Mesendoderm (in vitro differentiated cells): Measurements from ENCODE around the gene SPEM2.

ENCODE experiments used
- DNase-seq: peaks from one replicate; pipeline ENCODE4 v3.0.0; 2013
- H2AK5ac ChIP-seq: 2 replicates; pipeline ENCODE4 v1.6.1; 2013; ENCODE audit warnings: low read length, inconsistent platforms
- H2BK120ac ChIP-seq: 2 replicates; pipeline ENCODE4 v1.6.1; 2013; ENCODE audit warnings: low read depth, mild to moderate bottlenecking, low read length, moderate library complexity, mixed read lengths
- H2BK15ac ChIP-seq: replicated peaks from 2 replicates; pipeline ENCODE4 v1.6.1; 2013; ENCODE audit warnings: low read depth, mild to moderate bottlenecking, moderate library complexity
- H2BK5ac ChIP-seq: 2 replicates; pipeline ENCODE4 v1.6.1; 2013; ENCODE audit warnings: low read length, inconsistent platforms
- H3K18ac ChIP-seq: 2 replicates; pipeline ENCODE4 v1.6.1; 2013; ENCODE audit warnings: mild to moderate bottlenecking, low read length, mixed read lengths
- H3K23ac ChIP-seq: one replicate; pipeline ENCODE4 v1.6.1; 2013; ENCODE audit warnings: low read length
- H3K27ac ChIP-seq: 2 replicates; pipeline ENCODE4 v1.5.1; 2013; ENCODE audit warnings: low read depth, mild to moderate bottlenecking, inconsistent platforms, low read length, moderate library complexity
- H3K27me3 ChIP-seq: 2 replicates; pipeline ENCODE4 v1.6.1; 2013; ENCODE audit warnings: low read length, control low read depth, mild to moderate bottlenecking, inconsistent platforms; ENCODE audit not compliant: insufficient read depth, poor library complexity
- H3K36me3 ChIP-seq: 2 replicates; pipeline ENCODE4 v1.6.1; 2013; ENCODE audit warnings: low read length, inconsistent platforms; ENCODE audit not compliant: control insufficient read depth, insufficient read depth
- H3K4ac ChIP-seq: one replicate; pipeline ENCODE4 v1.6.1; 2013; ENCODE audit warnings: low read depth, mild to moderate bottlenecking, low read length, moderate library complexity
- H3K4me1 ChIP-seq: 2 replicates; pipeline ENCODE4 v1.6.1; 2013; ENCODE audit warnings: low read depth, low read length, inconsistent platforms; ENCODE audit not compliant: control insufficient read depth
- H3K4me2 ChIP-seq: 2 replicates; pipeline ENCODE4 v1.6.1; 2013; ENCODE audit warnings: low read length
- H3K4me3 ChIP-seq: 2 replicates; pipeline ENCODE4 v1.5.1; 2013; ENCODE audit warnings: mild to moderate bottlenecking, low read length
- H3K56ac ChIP-seq: one replicate; pipeline ENCODE4 v1.6.1; 2013; ENCODE audit warnings: low read length
- H3K79me1 ChIP-seq: 2 replicates; pipeline ENCODE4 v1.6.1; 2013; ENCODE audit warnings: low read length, inconsistent platforms
- H3K79me2 ChIP-seq: 2 replicates; pipeline ENCODE4 v1.6.1; 2013; ENCODE audit warnings: mild to moderate bottlenecking, low read length; ENCODE audit not compliant: control insufficient read depth, insufficient read depth
- H3K9ac ChIP-seq: 2 replicates; pipeline ENCODE4 v1.6.1; 2013; ENCODE audit warnings: low read length, inconsistent platforms
- H4K5ac ChIP-seq: one replicate; pipeline ENCODE4 v1.6.1; 2013; ENCODE audit warnings: low read length
- H4K8ac ChIP-seq: one replicate; pipeline ENCODE4 v1.6.1; 2013; ENCODE audit warnings: low read depth, mild to moderate bottlenecking, control low read depth, low read length, moderate library complexity
- WGBS: extraction: QIAGEN DNeasy Blood & Tissue Kit; methylation state at CpG from one replicate; pipeline ENCODE4 v1.1.7; 2013; ENCODE audit warnings: low lambda C conversion rate, missing lambda C conversion rate; ENCODE audit not compliant: insufficient coverage; ENCODE audit errors: extremely low coverage; 5-methylcytosine and 5-hydroxymethylcytosine counted together

Gene SPEM2

DNA sequence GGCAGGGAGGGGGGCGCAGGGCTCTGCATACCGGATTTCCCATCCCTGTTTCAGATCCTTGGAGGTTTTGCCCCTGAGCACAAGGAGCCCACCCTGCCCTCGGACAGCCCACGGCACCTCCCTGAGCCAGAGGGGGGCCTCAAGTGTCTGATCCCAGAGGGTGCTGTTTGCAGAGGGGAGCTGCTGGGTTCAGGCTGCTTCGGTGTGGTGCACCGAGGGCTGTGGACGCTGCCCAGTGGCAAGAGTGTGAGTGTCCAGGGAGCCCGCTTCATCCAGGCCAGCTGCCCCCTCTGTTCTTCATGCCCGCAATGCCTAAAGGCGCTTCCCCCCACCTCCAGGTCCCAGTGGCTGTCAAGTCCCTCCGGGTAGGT lies 42.1 kb upstream of the SPEM2 start:
- no peaks in the 10 kb centered on the region for H3K27me3 ChIP-seq
- no peak overlapping the region for H4K8ac ChIP-seq
- no peak overlapping the region for H3K23ac ChIP-seq
- no peak for DNase-seq
- no peaks in the 10 kb centered on the region for H3K79me1 ChIP-seq
- no peak overlapping the region for H3K4me3 ChIP-seq
- H3K56ac ChIP-seq, result no peak overlapping the region
- H3K18ac ChIP-seq, result no peak overlapping the region
- H3K79me2 ChIP-seq, result no peaks in the 10 kb centered on the region
- no peak overlapping the region for H3K4me2 ChIP-seq
- no peak overlapping the region for H3K4ac ChIP-seq
- H2AK5ac ChIP-seq, result no peak overlapping the region
- H3K9ac ChIP-seq, result no peak overlapping the region
- no peak overlapping the region for H2BK5ac ChIP-seq
- H2BK120ac ChIP-seq, result no peak overlapping the region
- H3K27ac ChIP-seq, result no peak overlapping the region
- no peak overlapping the region for H2BK15ac ChIP-seq
- H3K4me1 ChIP-seq, result peaks cover 2% of the 10 kb centered on the region
- WGBS, result no CpG with 5 or more reads among the region's 11 CpGs
- no peak overlapping the region for H4K5ac ChIP-seq
- no peaks in the 10 kb centered on the region for H3K36me3 ChIP-seq

DNA sequence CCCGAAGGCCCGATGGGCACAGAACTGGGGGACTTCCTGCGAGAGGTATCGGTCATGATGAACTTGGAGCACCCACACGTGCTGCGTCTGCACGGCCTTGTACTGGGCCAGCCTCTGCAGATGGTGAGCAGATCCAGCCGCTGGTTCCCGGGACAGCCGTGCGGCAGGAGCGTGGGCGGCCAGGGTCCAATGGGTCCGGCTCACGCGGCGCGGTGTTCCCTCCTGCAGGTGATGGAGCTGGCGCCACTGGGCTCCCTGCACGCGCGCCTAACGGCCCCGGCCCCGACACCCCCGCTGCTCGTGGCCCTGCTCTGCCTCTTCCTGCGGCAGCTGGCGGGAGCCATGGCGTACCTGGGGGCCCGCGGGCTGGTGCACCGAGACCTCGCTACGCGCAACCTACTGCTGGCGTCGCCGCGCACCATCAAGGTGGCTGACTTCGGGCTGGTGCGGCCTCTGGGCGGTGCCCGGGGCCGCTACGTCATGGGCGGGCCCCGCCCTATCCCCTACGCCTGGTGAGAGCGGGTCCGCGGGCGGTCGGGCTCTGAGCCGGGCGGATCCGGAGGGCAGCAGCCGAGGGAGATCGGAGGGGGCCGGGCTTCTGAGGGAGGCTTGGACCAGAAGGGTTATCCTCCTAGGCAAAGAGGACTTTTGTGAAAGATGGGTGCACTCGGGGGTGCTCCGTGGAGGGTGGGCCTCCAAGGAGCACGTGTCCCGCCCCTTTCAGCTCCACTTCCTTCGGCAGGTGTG lies 41.5 kb upstream of the SPEM2 start:
- no peaks in the 10 kb centered on the region for H3K27me3 ChIP-seq
- H3K36me3 ChIP-seq, result no peaks in the 10 kb centered on the region
- H3K4me3 ChIP-seq, result peak overlapping the region; percentile 38
- H3K79me2 ChIP-seq, result no peaks in the 10 kb centered on the region
- H3K18ac ChIP-seq, result no peak overlapping the region
- H4K8ac ChIP-seq, result no peak overlapping the region
- H3K56ac ChIP-seq, result peak overlapping the region; percentile 84
- H2BK120ac ChIP-seq, result no peak overlapping the region
- no peak overlapping the region for H3K4ac ChIP-seq
- H3K79me1 ChIP-seq, result no peaks in the 10 kb centered on the region
- H2AK5ac ChIP-seq, result no peak overlapping the region
- H2BK15ac ChIP-seq, result no peak overlapping the region
- no CpG with 5 or more reads among the region's 65 CpGs for WGBS
- peak overlapping the region; percentile 60 for H3K9ac ChIP-seq
- H4K5ac ChIP-seq, result no peak overlapping the region
- peak overlapping the region; percentile 69 for H3K4me2 ChIP-seq
- H3K4me1 ChIP-seq, result peaks cover 2% of the 10 kb centered on the region
- H3K27ac ChIP-seq, result no peak overlapping the region
- no peak overlapping the region for H3K23ac ChIP-seq
- peak; percentile 80 for DNase-seq
- no peak overlapping the region for H2BK5ac ChIP-seq

DNA sequence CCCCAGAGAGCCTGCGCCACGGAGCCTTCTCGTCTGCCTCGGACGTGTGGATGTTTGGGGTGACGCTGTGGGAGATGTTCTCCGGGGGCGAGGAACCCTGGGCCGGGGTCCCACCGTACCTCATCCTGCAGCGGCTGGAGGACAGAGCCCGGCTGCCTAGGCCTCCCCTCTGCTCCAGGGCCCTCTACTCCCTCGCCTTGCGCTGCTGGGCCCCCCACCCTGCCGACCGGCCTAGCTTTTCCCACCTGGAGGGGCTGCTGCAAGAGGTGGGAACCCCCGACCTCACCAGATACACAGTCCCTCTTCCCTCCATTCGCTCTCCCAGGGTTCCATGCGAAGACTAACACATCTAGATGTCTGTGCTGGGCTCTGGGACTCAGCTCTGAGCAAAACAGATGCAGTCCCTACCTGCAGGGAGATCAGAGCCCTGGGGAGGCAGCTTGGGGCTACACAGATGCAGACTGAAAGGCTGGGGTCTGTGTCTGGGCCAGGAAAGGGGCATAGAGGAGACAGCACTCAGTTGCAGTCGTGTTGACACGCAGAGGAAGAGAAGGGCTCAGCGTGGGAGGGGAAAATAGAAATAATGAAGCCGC lies 40.8 kb upstream of the SPEM2 start:
- Histone ChIP-seq H4K5ac (no peak overlapping the region), H3K4ac (no peak overlapping the region), H3K4me2 (peak overlapping the region; percentile 69), H3K36me3 (no peaks in the 10 kb centered on the region), H3K18ac (no peak overlapping the region), H3K9ac (peak overlapping the region; percentile 60), H3K79me2 (no peaks in the 10 kb centered on the region), H4K8ac (no peak overlapping the region), H3K4me1 (peaks cover 2% of the 10 kb centered on the region), H3K56ac (peak overlapping the region; percentile 84), H2BK5ac (no peak overlapping the region), H3K27me3 (no peaks in the 10 kb centered on the region), H3K27ac (no peak overlapping the region), H3K23ac (peak overlapping the region; percentile 83), H3K79me1 (no peaks in the 10 kb centered on the region), H3K4me3 (peak overlapping the region; percentile 38), H2AK5ac (no peak overlapping the region), H2BK15ac (no peak overlapping the region), H2BK120ac (no peak overlapping the region)
- DNase-seq, result peak; percentile 15
- WGBS, result no CpG with 5 or more reads among the region's 23 CpGs

DNA sequence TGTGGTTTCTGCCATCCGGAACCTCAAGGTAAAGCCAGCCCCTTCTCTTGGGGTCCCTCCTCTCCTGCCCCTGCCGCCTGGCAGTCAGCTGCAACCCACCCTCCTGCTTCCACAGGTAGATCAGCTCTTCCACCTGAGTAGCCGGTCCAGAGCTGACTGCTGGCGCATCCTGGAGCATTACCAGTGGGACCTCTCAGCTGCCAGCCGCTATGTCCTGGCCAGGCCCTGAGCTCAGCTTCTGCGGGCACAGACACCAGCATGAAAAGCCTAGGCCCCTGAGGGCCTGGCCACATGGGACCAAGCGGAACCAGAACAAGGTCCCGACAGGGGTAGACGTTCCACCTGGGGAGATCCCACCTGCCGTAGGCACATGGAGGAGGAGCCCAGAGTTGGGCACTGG lies 36.6 kb upstream of the SPEM2 start:
- H3K36me3 ChIP-seq, result peaks cover 1% of the 10 kb centered on the region
- H3K9ac ChIP-seq, result no peak overlapping the region
- no peak for DNase-seq
- H2BK15ac ChIP-seq, result no peak overlapping the region
- no peak overlapping the region for H2BK5ac ChIP-seq
- no peak overlapping the region for H3K56ac ChIP-seq
- H3K27ac ChIP-seq, result no peak overlapping the region
- no peak overlapping the region for H2BK120ac ChIP-seq
- no peaks in the 10 kb centered on the region for H3K79me2 ChIP-seq
- no peak overlapping the region for H4K8ac ChIP-seq
- H4K5ac ChIP-seq, result no peak overlapping the region
- H3K27me3 ChIP-seq, result no peaks in the 10 kb centered on the region
- H3K18ac ChIP-seq, result no peak overlapping the region
- H2AK5ac ChIP-seq, result no peak overlapping the region
- no peaks in the 10 kb centered on the region for H3K79me1 ChIP-seq
- no peaks in the 10 kb centered on the region for H3K4me1 ChIP-seq
- no peak overlapping the region for H3K4ac ChIP-seq
- WGBS, result no CpG with 5 or more reads among the region's 10 CpGs
- H3K4me2 ChIP-seq, result no peak overlapping the region
- no peak overlapping the region for H3K4me3 ChIP-seq
- H3K23ac ChIP-seq, result no peak overlapping the region

DNA sequence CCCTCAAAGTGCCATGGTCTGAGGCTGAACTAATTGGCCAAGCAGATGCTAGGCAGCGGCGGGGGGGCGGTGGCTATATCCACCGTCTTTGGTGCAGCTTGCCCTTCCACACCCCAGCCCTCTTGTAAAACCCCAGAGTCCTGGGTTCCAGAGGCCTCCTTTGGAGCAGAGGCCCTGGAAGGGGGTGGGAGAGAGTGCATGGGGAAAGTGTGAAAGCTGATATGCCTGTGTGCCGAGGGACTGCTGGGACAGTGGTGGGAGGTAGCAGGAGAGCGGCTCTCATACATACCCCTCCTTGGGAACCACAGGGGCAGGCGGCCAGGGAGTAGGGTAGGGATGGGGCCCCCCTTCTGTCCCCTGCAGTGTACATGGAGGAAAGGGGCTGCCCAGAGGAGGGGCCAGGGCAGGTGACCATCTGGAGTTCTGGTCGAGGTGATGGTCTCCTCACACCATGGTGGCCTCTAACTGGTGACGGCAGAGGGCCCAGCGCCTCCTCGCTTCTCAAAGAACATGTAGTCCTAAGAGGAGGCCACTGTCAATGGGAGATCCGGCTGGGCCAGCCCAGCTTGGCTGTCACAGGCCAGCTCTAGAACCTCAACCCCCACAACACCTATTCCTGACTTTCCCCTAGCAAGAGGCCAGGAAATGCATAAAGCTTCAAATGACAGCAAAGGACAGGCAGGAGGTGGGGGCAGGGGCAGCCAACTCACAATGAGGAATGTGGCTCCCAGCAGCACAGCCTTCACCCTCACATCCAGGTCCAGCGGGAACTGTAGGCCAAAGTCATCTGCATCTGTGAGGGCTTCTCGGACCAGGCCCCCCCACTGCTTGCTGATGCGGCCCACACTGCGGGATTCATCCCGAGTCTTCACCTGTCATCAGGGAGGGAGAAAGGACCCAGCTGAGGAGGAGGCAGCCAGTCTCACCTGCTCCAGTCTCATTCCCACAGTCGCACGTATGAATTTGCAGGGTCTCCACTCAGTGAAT lies 35.2 kb upstream of the SPEM2 start:
- Histone ChIP-seq H2BK120ac (no peak overlapping the region), H3K79me1 (no peaks in the 10 kb centered on the region), H3K18ac (no peak overlapping the region), H3K56ac (no peak overlapping the region), H3K4me3 (no peak overlapping the region), H3K36me3 (peaks cover 1% of the 10 kb centered on the region), H4K8ac (no peak overlapping the region), H3K9ac (no peak overlapping the region), H2BK5ac (no peak overlapping the region), H3K27ac (no peak overlapping the region), H3K23ac (no peak overlapping the region), H3K4ac (no peak overlapping the region), H3K79me2 (no peaks in the 10 kb centered on the region), H3K4me1 (no peaks in the 10 kb centered on the region), H2BK15ac (no peak overlapping the region), H3K4me2 (no peak overlapping the region), H2AK5ac (no peak overlapping the region), H4K5ac (no peak overlapping the region), H3K27me3 (no peaks in the 10 kb centered on the region)
- no CpG with 5 or more reads among the region's 19 CpGs for WGBS
- no peak for DNase-seq
